HAP-1 (cell line): ENCODE results near the gene SPDL1.

ENCODE experiments used
- DNase-seq, 2 experiments: peaks; one replicate each; pipeline ENCODE4 v3.0.0-alpha.2; 2016 to 2020; ENCODE audit warnings: low spot score in 2 of 2
- H3K27me3 ChIP-seq: fragments of 250-450 bp; sonication (Bioruptor Pico); 2 replicates; pipeline ENCODE4 v1.5.1; 2020; ENCODE audit warnings: low read depth, mild to moderate bottlenecking, moderate library complexity
- H3K36me3 ChIP-seq: fragments of 250-450 bp; sonication (Bioruptor Pico); replicated peaks from 2 replicates; pipeline ENCODE4 v1.5.1; 2020; ENCODE audit warnings: mild to moderate bottlenecking
- H3K4me1 ChIP-seq: fragments of 250-450 bp; sonication (Bioruptor Pico); 2 replicates; pipeline ENCODE4 v1.5.1; 2020; ENCODE audit warnings: mild to moderate bottlenecking
- H3K4me3 ChIP-seq: fragments of 250-450 bp; sonication (Bioruptor Pico); 2 replicates; pipeline ENCODE4 v1.5.1; 2020; ENCODE audit warnings: mild to moderate bottlenecking, moderate library complexity
- H3K9me3 ChIP-seq: fragments of 250-450 bp; sonication (Bioruptor Pico); 2 replicates; pipeline ENCODE4 v1.5.1; 2020; ENCODE audit warnings: mild to moderate bottlenecking, moderate library complexity
- in situ Hi-C: fragments of 300-500 bp; cut with MboI; formaldehyde crosslinking; loops from 3 replicates; pipeline ENCODE4 v1.14.3; 2020; ENCODE audit warnings: low sequenced_read_pairs, inconsistent platforms, mixed read lengths

The SPDL1 gene

GRCh38 chr5:169583424-169584220, at the start of gene SPDL1:
Gene SPDL1, plus strand, starts transcription at chr5:169583773. Its CDS starts 4,644 bp downstream, at chr5:169588417.
- in situ Hi-C loops = loop anchor here (10.0 to 25.0 kb wide), 2 partner anchors 599 to 1096 kb away; partner anchors contain the start of gene RARS1
- Histone ChIP-seq H3K4me3 (peak within 1 kb of the TSS; percentile 71), H3K27me3 (peaks cover 3% of the 10 kb centered on the region; the same call in 1 of the 2 replicates), H3K4me1 (peaks cover 7% of the 10 kb centered on the region), H3K9me3 (no peaks in the 10 kb centered on the region), H3K36me3 (peaks cover 4% of the 10 kb centered on the region)
- DNase-seq = peak; percentile 90 to 95

GRCh38 chr5:169534311-169534880, 49.2 kb upstream of the SPDL1 start:
- Histone ChIP-seq H3K4me1 (no peaks in the 10 kb centered on the region), H3K36me3 (no peaks in the 10 kb centered on the region), H3K9me3 (no peaks in the 10 kb centered on the region), H3K4me3 (no peak overlapping the region), H3K27me3 (no peaks in the 10 kb centered on the region)
- DNase-seq = no peak
- in situ Hi-C loops = loop anchor here (25.0 kb wide), 1 partner anchor 547 kb away; no protein-coding TSS in a partner anchor

DNA sequence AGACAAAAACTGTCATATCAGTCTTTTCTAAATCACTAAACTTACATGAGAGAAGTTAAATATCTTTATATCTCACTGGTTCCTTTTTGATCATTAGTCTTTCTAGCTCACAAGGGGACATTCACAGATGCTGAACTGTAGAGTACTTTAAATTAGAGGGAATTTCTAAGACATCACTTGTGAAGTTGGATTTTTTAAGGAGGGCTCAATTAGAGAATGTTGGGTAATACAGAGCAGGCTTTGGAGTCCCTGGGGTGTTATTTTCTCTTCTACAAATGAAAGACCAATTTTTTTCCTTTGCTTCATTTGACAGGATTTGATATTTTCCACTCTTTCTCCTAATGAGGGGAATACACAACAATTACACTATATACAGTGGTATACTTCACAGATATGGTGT, 48.6 kb upstream of the SPDL1 start:
- Histone ChIP-seq H3K4me3 (no peak overlapping the region), H3K4me1 (no peaks in the 10 kb centered on the region), H3K27me3 (no peaks in the 10 kb centered on the region), H3K36me3 (no peaks in the 10 kb centered on the region), H3K9me3 (no peaks in the 10 kb centered on the region)
- in situ Hi-C loops = loop anchor here (25.0 kb wide), 1 partner anchor 548 kb away; no protein-coding TSS in a partner anchor
- DNase-seq = no peak

- no peaks in the 10 kb centered on the region for H3K27me3 ChIP-seq
- no peaks in the 10 kb centered on the region for H3K9me3 ChIP-seq
- H3K4me1 ChIP-seq = no peaks in the 10 kb centered on the region
- in situ Hi-C loops = loop anchor here (25.0 kb wide), 1 partner anchor 552 kb away; no protein-coding TSS in a partner anchor
- DNase-seq = no peak
- H3K36me3 ChIP-seq = no peaks in the 10 kb centered on the region
- no peak overlapping the region for H3K4me3 ChIP-seq
Observed at GRCh38 chr5:169538944-169539343, 44.6 kb upstream of the SPDL1 start.

DNA sequence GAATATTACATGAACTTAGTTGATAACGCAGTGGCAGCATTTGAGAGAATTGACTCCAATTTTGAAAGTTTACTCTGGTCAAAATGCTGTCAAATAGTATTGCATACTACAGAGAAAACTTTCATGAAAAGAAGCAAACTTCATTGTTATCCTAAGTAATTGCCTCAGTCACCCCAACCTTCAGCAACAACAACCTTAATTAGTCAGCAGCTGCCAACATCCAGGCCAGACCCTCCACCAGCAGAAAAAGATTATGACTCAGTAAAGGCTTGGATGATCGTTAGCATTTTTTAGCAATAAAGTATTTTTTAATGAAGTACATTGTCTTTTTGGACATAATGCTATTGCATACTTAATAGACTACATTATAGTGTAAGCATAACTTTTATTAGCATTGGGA, 40.8 kb upstream of the SPDL1 start:
- Histone ChIP-seq H3K9me3 (no peaks in the 10 kb centered on the region), H3K27me3 (no peaks in the 10 kb centered on the region; the same call in 1 of the 2 replicates), H3K36me3 (no peaks in the 10 kb centered on the region), H3K4me3 (no peak overlapping the region), H3K4me1 (no peaks in the 10 kb centered on the region)
- DNase-seq = no peak
- in situ Hi-C loops = loop anchor here (25.0 kb wide), 1 partner anchor 556 kb away; no protein-coding TSS in a partner anchor

GRCh38 chr5:169544264-169544950, 39.2 kb upstream of the SPDL1 start:
- Histone ChIP-seq H3K36me3 (no peaks in the 10 kb centered on the region), H3K9me3 (no peaks in the 10 kb centered on the region), H3K27me3 (peaks cover under 1% of the 10 kb centered on the region), H3K4me1 (no peaks in the 10 kb centered on the region), H3K4me3 (no peak overlapping the region)
- DNase-seq = no peak
- in situ Hi-C loops = loop anchor here (25.0 kb wide), 1 partner anchor 557 kb away; no protein-coding TSS in a partner anchor

- Histone ChIP-seq H3K4me3 (no peak overlapping the region), H3K9me3 (no peaks in the 10 kb centered on the region), H3K27me3 (peaks cover 8% of the 10 kb centered on the region), H3K36me3 (no peaks in the 10 kb centered on the region), H3K4me1 (no peaks in the 10 kb centered on the region)
- no peak for DNase-seq
- in situ Hi-C loops = loop anchor here (25.0 kb wide), 1 partner anchor 558 kb away; no protein-coding TSS in a partner anchor
Observed at GRCh38 chr5:169545762-169546161, 37.8 kb upstream of the SPDL1 start.

- no peak for DNase-seq
- H3K4me1 ChIP-seq = no peaks in the 10 kb centered on the region
- in situ Hi-C loops = loop anchor here (25.0 kb wide), 1 partner anchor 559 kb away; no protein-coding TSS in a partner anchor
- no peak overlapping the region for H3K4me3 ChIP-seq
- no peaks in the 10 kb centered on the region for H3K36me3 ChIP-seq
- peaks cover 8% of the 10 kb centered on the region for H3K27me3 ChIP-seq
- H3K9me3 ChIP-seq = no peaks in the 10 kb centered on the region
Observed at GRCh38 chr5:169546346-169546745, 37.2 kb upstream of the SPDL1 start.

GRCh38 chr5:169547508-169547907, 36.1 kb upstream of the SPDL1 start:
- no peak for DNase-seq
- Histone ChIP-seq H3K4me3 (no peak overlapping the region), H3K9me3 (no peaks in the 10 kb centered on the region), H3K4me1 (no peaks in the 10 kb centered on the region), H3K27me3 (peaks cover 8% of the 10 kb centered on the region), H3K36me3 (no peaks in the 10 kb centered on the region)
- in situ Hi-C loops = loop anchor here (25.0 kb wide), 1 partner anchor 560 kb away; no protein-coding TSS in a partner anchor

DNA sequence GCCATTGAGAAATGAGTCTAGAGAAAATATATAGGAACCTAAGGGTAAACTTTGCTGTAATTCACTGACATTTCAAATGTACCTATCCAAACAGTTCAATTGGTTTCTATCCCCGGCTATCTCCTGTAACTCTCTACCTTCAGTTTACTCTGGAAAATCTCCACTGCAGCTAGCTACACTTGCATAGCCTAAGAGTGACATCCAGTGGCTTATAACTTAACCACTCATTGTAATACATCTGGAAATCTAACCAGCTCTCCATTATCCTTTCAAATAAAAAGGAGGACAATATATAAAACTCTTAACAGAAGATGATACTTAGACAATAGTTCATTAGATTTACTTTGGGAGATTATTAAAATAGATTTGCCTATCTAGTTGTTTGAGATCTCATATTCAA, 35.3 kb upstream of the SPDL1 start:
- Histone ChIP-seq H3K4me3 (no peak overlapping the region), H3K4me1 (no peaks in the 10 kb centered on the region), H3K9me3 (no peaks in the 10 kb centered on the region), H3K27me3 (peaks cover 8% of the 10 kb centered on the region), H3K36me3 (no peaks in the 10 kb centered on the region)
- DNase-seq = peak in 1 of 2 experiments; percentile 2
- in situ Hi-C loops = loop anchor here (25.0 kb wide), 1 partner anchor 561 kb away; no protein-coding TSS in a partner anchor

GRCh38 chr5:169549453-169550100, 34.0 kb upstream of the SPDL1 start:
- Histone ChIP-seq H3K27me3 (peaks cover 8% of the 10 kb centered on the region), H3K4me3 (no peak overlapping the region), H3K9me3 (no peaks in the 10 kb centered on the region), H3K4me1 (no peaks in the 10 kb centered on the region), H3K36me3 (no peaks in the 10 kb centered on the region)
- in situ Hi-C loops = loop anchor here (25.0 kb wide), 2 partner anchors 562 to 862 kb away; no protein-coding TSS in a partner anchor
- no peak for DNase-seq

DNA sequence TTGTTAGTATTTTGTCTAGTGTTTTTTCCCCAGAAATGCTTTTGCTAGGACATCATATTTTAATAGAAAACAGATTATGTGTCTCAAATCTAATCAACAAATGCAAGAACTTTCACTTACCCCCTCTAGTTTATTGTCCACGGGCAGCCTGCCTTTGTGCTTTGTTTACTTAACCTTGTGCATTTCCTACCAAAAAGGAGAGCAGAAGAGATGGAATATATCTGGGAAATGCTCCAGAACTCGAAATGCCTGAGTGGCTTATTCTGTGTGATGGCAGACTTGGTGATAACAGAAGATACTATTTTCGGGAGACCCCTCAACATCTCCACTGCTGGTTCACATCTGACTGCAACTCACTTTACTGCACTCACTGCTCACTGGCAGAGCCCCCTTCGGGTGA, 33.3 kb upstream of the SPDL1 start:
- H3K27me3 ChIP-seq = peaks cover 8% of the 10 kb centered on the region
- in situ Hi-C loops = loop anchor here (25.0 kb wide), 1 partner anchor 863 kb away; no protein-coding TSS in a partner anchor
- H3K4me3 ChIP-seq = no peak overlapping the region
- H3K9me3 ChIP-seq = no peaks in the 10 kb centered on the region
- no peaks in the 10 kb centered on the region for H3K36me3 ChIP-seq
- DNase-seq = no peak
- H3K4me1 ChIP-seq = no peaks in the 10 kb centered on the region

- Histone ChIP-seq H3K27me3 (peaks cover 8% of the 10 kb centered on the region), H3K4me3 (no peak overlapping the region), H3K36me3 (no peaks in the 10 kb centered on the region), H3K9me3 (no peaks in the 10 kb centered on the region), H3K4me1 (no peaks in the 10 kb centered on the region)
- DNase-seq = no peak
- in situ Hi-C loops = loop anchor here (25.0 kb wide), 1 partner anchor 864 kb away; no protein-coding TSS in a partner anchor
Observed at GRCh38 chr5:169551146-169551545, 32.4 kb upstream of the SPDL1 start.
